OCI-LY3 (cell line): Measurements from ENCODE around the gene NXPE2.

Experiments used
- CTCF ChIP-seq: fragments of 200-600, 300-600 bp; sonication (generic); IDR thresholded peaks from 2 replicates; pipeline ENCODE4 v1.5.1; 2014; ENCODE audit warnings: antibody characterized with exemption, low read length, low read depth
- EZH2phosphoT487 ChIP-seq: fragments of 200-600 bp; shearing (Covaris generic); IDR thresholded peaks from 2 replicates; pipeline ENCODE4 v1.6.1; 2018; ENCODE audit warnings: antibody characterized with exemption, mixed run types, low read depth

GRCh38 chr11:114673661-114674060 lies 4.7 kb upstream of the NXPE2 start:
- TF ChIP-seq CTCF (no peak), EZH2phosphoT487 (no peak)
